Liver (tissue), 9 donors: Measurements from ENCODE around the gene ARHGAP19. TPM values are rescaled to one million over a fixed set of nuclear protein-coding genes. Genes with fewer than 3 reads are reported as not detected.
A peak's percentile ranks its signal among the peaks of the same experiment; 100 is the strongest.

Experiments used
- DNase-seq: peaks from one replicate; pipeline ENCODE4 v3.0.0-alpha.2; 2017; ENCODE audit warnings: low spot score
- H3K27ac ChIP-seq, 2 donors: one replicate each; pipeline ENCODE4 v1.7.0; 2013; ENCODE audit warnings: inconsistent platforms in 2 of 2, low read length in 2 of 2, control low read depth in 1 of 2, low read depth in 1 of 2, mild to moderate bottlenecking in 1 of 2
- H3K27me3 ChIP-seq, 4 donors: one replicate each; pipeline versions ENCODE4 v1.6.1 to v1.7.0; 2013; ENCODE audit warnings: low read length in 3 of 4, inconsistent platforms in 1 of 4, mild to moderate bottlenecking in 1 of 4, moderate library complexity in 1 of 4; ENCODE audit not compliant: control insufficient read depth in 4 of 4, insufficient read depth in 4 of 4
- H3K36me3 ChIP-seq, 4 donors: one replicate each; pipeline versions ENCODE4 v1.6.1 to v1.7.0; 2013; ENCODE audit warnings: low read length in 3 of 4, mild to moderate bottlenecking in 3 of 4, low read depth in 1 of 4, moderate library complexity in 1 of 4; ENCODE audit not compliant: control insufficient read depth in 4 of 4, insufficient read depth in 3 of 4
- H3K4me1 ChIP-seq, 4 donors: one replicate each; pipeline versions ENCODE4 v1.6.1 to v1.7.0; 2013; ENCODE audit warnings: low read length in 3 of 4, mild to moderate bottlenecking in 3 of 4, moderate library complexity in 1 of 4; ENCODE audit not compliant: control insufficient read depth in 4 of 4, insufficient read depth in 4 of 4
- H3K4me3 ChIP-seq, 3 donors: one replicate each; pipeline versions ENCODE4 v1.6.1 to v1.7.0; 2013; ENCODE audit warnings: low read length in 3 of 3, control low read depth in 1 of 3, low read depth in 1 of 3, mild to moderate bottlenecking in 1 of 3
- H3K9ac ChIP-seq, 2 donors: one replicate each; pipeline ENCODE4 v1.7.0; 2013; ENCODE audit warnings: low read length in 2 of 2, mild to moderate bottlenecking in 2 of 2, moderate library complexity in 2 of 2, control low read depth in 1 of 2, low read depth in 1 of 2
- H3K9me3 ChIP-seq, 4 donors: one replicate each; pipeline versions ENCODE4 v1.6.1 to v1.7.0; 2013; ENCODE audit warnings: low read length in 3 of 4; ENCODE audit not compliant: control insufficient read depth in 4 of 4
- EGR1 ChIP-seq, 2 donors: IDR thresholded peaks; 2 replicates each; pipeline ENCODE4 v1.6.1; 2016 to 2018; ENCODE audit warnings: antibody characterized with exemption in 2 of 2, low read depth in 2 of 2
- FOXA1 ChIP-seq: IDR thresholded peaks from 2 replicates; pipeline ENCODE4 v1.6.1; 2016; ENCODE audit warnings: antibody characterized with exemption
- GABPA ChIP-seq, 2 donors: IDR thresholded peaks in 1 of 2; conservative IDR thresholded peaks in 1 of 2; 2 replicates each; pipeline ENCODE4 v1.6.1; 2016; ENCODE audit warnings: antibody characterized with exemption in 2 of 2, mild to moderate bottlenecking in 1 of 2, moderate library complexity in 1 of 2
- HNF4A ChIP-seq, 2 donors: conservative IDR thresholded peaks; 2 replicates each; pipeline ENCODE4 v1.6.1; 2016; ENCODE audit warnings: antibody characterized with exemption in 2 of 2, mild to moderate bottlenecking in 2 of 2
- HNF4G ChIP-seq: IDR thresholded peaks from 2 replicates; pipeline ENCODE4 v1.6.1; 2016; ENCODE audit warnings: antibody characterized with exemption
- JUND ChIP-seq, 2 donors: IDR thresholded peaks; 2 replicates each; pipeline ENCODE4 v1.6.1; 2016; ENCODE audit warnings: antibody characterized with exemption in 2 of 2
- MAX ChIP-seq: IDR thresholded peaks from 2 replicates; pipeline ENCODE4 v1.6.1; 2016; ENCODE audit warnings: antibody characterized with exemption
- NR2F2 ChIP-seq: IDR thresholded peaks from 2 replicates; pipeline ENCODE4 v1.6.1; 2016; ENCODE audit warnings: antibody characterized with exemption
- RAD21 ChIP-seq, 2 donors: IDR thresholded peaks; 2 replicates each; pipeline ENCODE4 v1.6.1; 2016; ENCODE audit warnings: antibody characterized with exemption in 2 of 2, mild to moderate bottlenecking in 2 of 2
- REST ChIP-seq: IDR thresholded peaks from 2 replicates; pipeline ENCODE4 v1.6.1; 2016; ENCODE audit warnings: antibody characterized with exemption, mild to moderate bottlenecking
- RXRA ChIP-seq, 2 donors: IDR thresholded peaks; 2 replicates each; pipeline ENCODE4 v1.6.1; 2017 to 2018; ENCODE audit warnings: antibody characterized with exemption in 2 of 2, mild to moderate bottlenecking in 1 of 2
- SP1 ChIP-seq: IDR thresholded peaks from 2 replicates; pipeline ENCODE4 v1.6.1; 2018; ENCODE audit warnings: antibody characterized with exemption, mild to moderate bottlenecking
- TAF1 ChIP-seq: conservative IDR thresholded peaks from 2 replicates; pipeline ENCODE4 v1.6.1; 2016; ENCODE audit warnings: antibody characterized with exemption, mild to moderate bottlenecking
- YY1 ChIP-seq: IDR thresholded peaks from 2 replicates; pipeline ENCODE4 v1.6.1; 2016; ENCODE audit warnings: antibody characterized with exemption, mild to moderate bottlenecking
- ZBTB33 ChIP-seq: IDR thresholded peaks from 2 replicates; pipeline ENCODE4 v1.6.1; 2016; ENCODE audit warnings: antibody characterized with exemption
- WGBS: extraction: QIAGEN DNeasy Blood & Tissue Kit; methylation state at CpG from one replicate; pipeline ENCODE4 v1.1.7; 2013; 5-methylcytosine and 5-hydroxymethylcytosine counted together
- polyA plus RNA-seq, 2 donors: library from polyadenylated mRNA; stranded (reverse) in 1 of 2; unstranded in 1 of 2; fragments of 200-250 nt in 1 of 2; fragments of >200 nt in 1 of 2; fragmentation: Nextera tagmentation in 1 of 2; extraction: Ambion mirVana in 1 of 2; gene quantifications; one replicate each; pipeline versions ENCODE4 v1.2.1 to v1.2.3, GENCODE V29; 2013 to 2015
- total RNA-seq, 2 donors: library from RNA; depleted of rRNA; stranded (reverse); fragments of >200 nt; gene quantifications; one replicate each; pipeline ENCODE4 v1.2.3, GENCODE V29; 2014
- TF ChIP-seq, protein P1 (sequence below): IDR thresholded peaks from 2 replicates; pipeline ENCODE4 v1.6.1; 2016; ENCODE audit warnings: antibody characterized with exemption
- donor health status: healthy.
- donor health status: healthy.
- donor health status: healthy.
- donor health status: healthy.
- donor health status: healthy.

Gene ARHGAP19
- total and polyA plus RNA-seq, 4 donors = 1.6 to 23.4 (median 3.6) TPM

GRCh38 chr10:97336006-97336405 is 43.6 kb upstream of the ARHGAP19 start:
- no peaks in the 10 kb centered on the region for H3K9me3 ChIP-seq
- WGBS = 51% methylated on average over 5 of the region's 5 CpGs
- H3K36me3 ChIP-seq = no peaks in the 10 kb centered on the region
- no peak overlapping the region for H3K9ac ChIP-seq
- no peaks in the 10 kb centered on the region for H3K27me3 ChIP-seq
- no peak overlapping the region for H3K4me3 ChIP-seq
- no peak overlapping the region for H3K27ac ChIP-seq
- TF ChIP-seq RAD21 (IDR thresholded peaks at IDR 0.05) (no peak), GABPA (IDR thresholded peaks at IDR 0.05 in 1 of 2, conservative IDR thresholded peaks at IDR 0.05 in 1 of 2) (no peak), YY1 (no peak), HNF4G (no peak), RXRA (IDR thresholded peaks at IDR 0.05) (no peak), TAF1 (no peak), REST (no peak), NR2F2 (no peak), EGR1 (IDR thresholded peaks at IDR 0.05; ENCODE audit: low read depth in 2 of 2) (no peak), HNF4A (conservative IDR thresholded peaks at IDR 0.05) (no peak), FOXA1 (no peak), MAX (no peak), JUND (IDR thresholded peaks at IDR 0.05) (no peak), ZBTB33 (no peak)
- TF ChIP-seq, protein P1, sequence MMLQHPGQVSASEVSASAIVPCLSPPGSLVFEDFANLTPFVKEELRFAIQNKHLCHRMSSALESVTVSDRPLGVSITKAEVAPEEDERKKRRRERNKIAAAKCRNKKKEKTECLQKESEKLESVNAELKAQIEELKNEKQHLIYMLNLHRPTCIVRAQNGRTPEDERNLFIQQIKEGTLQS = no peak
- DNase-seq = no peak
- H3K4me1 ChIP-seq = peaks cover 2 to 15% (median 9%) of the 10 kb centered on the region in 4 donors

- H3K27me3 ChIP-seq = no peaks in the 10 kb centered on the region
- DNase-seq = no peak
- peaks cover 2 to 18% (median 12%) of the 10 kb centered on the region in 4 donors for H3K4me1 ChIP-seq
Measured at GRCh38 chr10:97335188-97335619, 42.8 kb upstream of the ARHGAP19 start.

More at GRCh38 chr10:97335188-97335619, 42.8 kb upstream of the ARHGAP19 start:
- Histone ChIP-seq H3K27ac (peak overlapping the region; percentile 90 to 91), H3K36me3 (no peaks in the 10 kb centered on the region), H3K9ac (peak overlapping the region in 1 of 2 donors; percentile 45), H3K9me3 (no peaks in the 10 kb centered on the region), H3K4me3 (peak overlapping the region in 2 of 3 donors; percentile 1 to 78)
- 16% methylated on average over 25 of the region's 25 CpGs for WGBS
- TF ChIP-seq SP1 (no peak), JUND (IDR thresholded peaks at IDR 0.05) (no peak), RXRA (IDR thresholded peaks at IDR 0.05) (no peak)
